Activated naive CD4-positive, alpha-beta T cell treated with anti-CD3 and anti-CD28 coated beads, Interleukin-2, amount 50 U/mL, for 72 hours (primary cell): Measurements from ENCODE around the gene IRF4. TPM values are rescaled to one million over a fixed set of nuclear protein-coding genes. Genes with fewer than 3 reads are reported as not detected.
A peak's percentile ranks its signal among the peaks of the same experiment; 100 is the strongest.

ENCODE experiments used
- ATAC-seq, 2 donors: fragments of 150-1000 bp; cut with Tn5 transposase; 2 replicates each; pipeline ENCODE4 v1.10.0; 2021; ENCODE audit warnings: mild to moderate bottlenecking in 2 of 2, moderate library complexity in 2 of 2
- DNase-seq, 2 donors: peaks; one replicate each; pipeline ENCODE4 v3.0.0; 2021 to 2022; ENCODE audit warnings: low spot score in 2 of 2
- H3K27ac Mint-ChIP-seq, 2 donors: one replicate each; pipeline ENCODE4 v1.8.0; 2022; ENCODE audit warnings: mild to moderate bottlenecking in 2 of 2, mixed read lengths in 2 of 2
- H3K36me3 Mint-ChIP-seq, 2 donors: one replicate each; pipeline ENCODE4 v1.8.0; 2022; ENCODE audit warnings: mixed read lengths in 2 of 2
- H3K9me3 Mint-ChIP-seq, 2 donors: one replicate each; pipeline ENCODE4 v1.8.0; 2022; ENCODE audit warnings: mixed read lengths in 2 of 2
- total RNA-seq, 2 donors: library from RNA; stranded (reverse); gene quantifications; one replicate each; pipeline ENCODE4 v1.2.3, GENCODE V29; 2022

The IRF4 gene
- total RNA-seq, 2 donors from 2014 or later, result 334 to 809 TPM

GRCh38 chr6:351011-351866 is 40.3 kb upstream of the IRF4 start:
- ATAC-seq (no peak), DNase-seq (no peak)
- Mint-ChIP-seq H3K9me3 (no peaks in the 10 kb centered on the region), H3K36me3 (no peaks in the 10 kb centered on the region), H3K27ac (peak overlapping the region in 1 of 2 donors; percentile 33)

GRCh38 chr6:351867-352289 is 39.7 kb upstream of the IRF4 start:
- DNase-seq (no peak), ATAC-seq (peak in 1 of 2 donors; percentile 13)
- H3K27ac Mint-ChIP-seq, result peak overlapping the region in 1 of 2 donors; percentile 33
- H3K9me3 Mint-ChIP-seq, result no peaks in the 10 kb centered on the region
- H3K36me3 Mint-ChIP-seq, result no peaks in the 10 kb centered on the region

- ATAC-seq (no peak), DNase-seq (no peak)
- Mint-ChIP-seq H3K36me3 (no peaks in the 10 kb centered on the region), H3K9me3 (no peaks in the 10 kb centered on the region), H3K27ac (no peak overlapping the region)
Measured at GRCh38 chr6:352474-352873, 39.1 kb upstream of the IRF4 start.

- no peak overlapping the region for H3K27ac Mint-ChIP-seq
- H3K9me3 Mint-ChIP-seq, result no peaks in the 10 kb centered on the region
- DNase-seq (no peak), ATAC-seq (no peak)
- no peaks in the 10 kb centered on the region for H3K36me3 Mint-ChIP-seq
Measured at GRCh38 chr6:352896-353470, 38.6 kb upstream of the IRF4 start.

GRCh38 chr6:353642-354614 is 37.6 kb upstream of the IRF4 start:
- no peak for ATAC-seq
- DNase-seq, result no peak
- no peaks in the 10 kb centered on the region for H3K36me3 Mint-ChIP-seq
- no peak overlapping the region for H3K27ac Mint-ChIP-seq
- no peaks in the 10 kb centered on the region for H3K9me3 Mint-ChIP-seq

GRCh38 chr6:354631-355280 is 36.8 kb upstream of the IRF4 start:
- ATAC-seq (no peak), DNase-seq (no peak)
- Mint-ChIP-seq H3K27ac (no peak overlapping the region), H3K9me3 (no peaks in the 10 kb centered on the region), H3K36me3 (no peaks in the 10 kb centered on the region)

GRCh38 chr6:355373-356208 is 36.0 kb upstream of the IRF4 start:
- DNase-seq (no peak), ATAC-seq (no peak)
- no peaks in the 10 kb centered on the region for H3K36me3 Mint-ChIP-seq
- no peaks in the 10 kb centered on the region for H3K9me3 Mint-ChIP-seq
- peak overlapping the region in 1 of 2 donors; percentile 24 for H3K27ac Mint-ChIP-seq

- DNase-seq (no peak), ATAC-seq (peak in 1 of 2 donors; percentile 32)
- Mint-ChIP-seq H3K9me3 (no peaks in the 10 kb centered on the region), H3K27ac (peak overlapping the region in 1 of 2 donors; percentile 69), H3K36me3 (no peaks in the 10 kb centered on the region)
Measured at GRCh38 chr6:356828-357251, 34.7 kb upstream of the IRF4 start.

- DNase-seq, result no peak
- peaks cover 0 to under 1% of the 10 kb centered on the region in 2 donors for H3K36me3 Mint-ChIP-seq
- H3K9me3 Mint-ChIP-seq, result peaks cover under 1 to 1% of the 10 kb centered on the region in 2 donors
- H3K27ac Mint-ChIP-seq, result peak overlapping the region in 1 of 2 donors; percentile 69
- ATAC-seq, result peak in 1 of 2 donors; percentile 17
Measured at GRCh38 chr6:357261-357790, 34.2 kb upstream of the IRF4 start.

- DNase-seq (no peak), ATAC-seq (no peak)
- peaks cover 6 to 7% of the 10 kb centered on the region in 2 donors for H3K9me3 Mint-ChIP-seq
- H3K36me3 Mint-ChIP-seq, result peaks cover 5% of the 10 kb centered on the region in 2 donors
- H3K27ac Mint-ChIP-seq, result peak overlapping the region in 1 of 2 donors; percentile 72
Measured at GRCh38 chr6:357791-358341, 33.7 kb upstream of the IRF4 start.

- Mint-ChIP-seq H3K9me3 (peaks cover 7 to 9% of the 10 kb centered on the region in 2 donors), H3K36me3 (peaks cover 5 to 7% of the 10 kb centered on the region in 2 donors), H3K27ac (peak overlapping the region in 1 of 2 donors; percentile 72)
- ATAC-seq (no peak), DNase-seq (no peak)
Measured at GRCh38 chr6:358432-358831, 33.1 kb upstream of the IRF4 start.

- Mint-ChIP-seq H3K9me3 (peaks cover 7 to 13% of the 10 kb centered on the region in 2 donors), H3K36me3 (peaks cover 9 to 11% of the 10 kb centered on the region in 2 donors), H3K27ac (no peak overlapping the region)
- DNase-seq (no peak), ATAC-seq (no peak)
Measured at GRCh38 chr6:358847-359246, 32.7 kb upstream of the IRF4 start.

GRCh38 chr6:359261-360035 is 32.1 kb upstream of the IRF4 start:
- peaks cover 11 to 19% of the 10 kb centered on the region in 2 donors for H3K9me3 Mint-ChIP-seq
- no peak for ATAC-seq
- H3K36me3 Mint-ChIP-seq, result peaks cover 15 to 17% of the 10 kb centered on the region in 2 donors
- DNase-seq, result no peak
- H3K27ac Mint-ChIP-seq, result no peak overlapping the region

GRCh38 chr6:360349-360748 is 31.2 kb upstream of the IRF4 start:
- Mint-ChIP-seq H3K27ac (no peak overlapping the region), H3K36me3 (peaks cover 15 to 18% of the 10 kb centered on the region in 2 donors), H3K9me3 (peaks cover 11 to 19% of the 10 kb centered on the region in 2 donors)
- ATAC-seq (no peak), DNase-seq (no peak)
